Gastrocnemius medialis (tissue), 4 donors: ENCODE data around the gene SLC38A4.

Experiments used
- POLR2A ChIP-seq, 2 donors: fragments of 450-650 bp; IDR thresholded peaks; one replicate each; pipeline ENCODE4 v1.6.1; 2017; ENCODE audit warnings: antibody characterized with exemption in 2 of 2, mild to moderate bottlenecking in 2 of 2, moderate library complexity in 2 of 2
- TF ChIP-seq, protein P1 (sequence below), 5 experiments: fragments of 450-650 bp in 3 of 5; fragments of 200-600 bp in 2 of 5; sonication (generic) in 2 of 5; IDR thresholded peaks in 4 of 5; conservative IDR thresholded peaks in 1 of 5; 1 replicate in 4 of 5; 2 replicates in 1 of 5; pipeline ENCODE4 v1.5.1; 2016 to 2019; ENCODE audit warnings: antibody characterized with exemption in 5 of 5, mild to moderate bottlenecking in 3 of 5, moderate library complexity in 3 of 5

DNA sequence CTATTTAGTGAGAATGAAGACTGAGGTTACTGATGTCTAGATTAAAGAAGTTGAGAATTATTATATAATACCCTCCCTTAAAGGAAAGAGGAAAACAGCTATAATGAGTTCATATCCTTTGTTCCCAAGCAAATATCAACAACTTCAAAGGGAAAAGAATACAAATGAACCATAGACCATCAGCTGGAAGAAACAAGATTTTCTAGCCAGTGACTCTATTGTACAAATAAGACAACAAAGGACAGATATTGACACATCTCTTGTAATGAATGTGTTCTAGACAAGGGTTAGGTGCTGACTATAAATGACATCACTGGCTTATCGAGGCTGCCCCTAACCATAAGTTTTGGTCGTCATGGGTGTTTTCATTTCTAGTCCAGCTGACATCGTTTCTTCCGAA, 48.2 kb downstream of the SLC38A4 start:
- TF ChIP-seq, protein P1, sequence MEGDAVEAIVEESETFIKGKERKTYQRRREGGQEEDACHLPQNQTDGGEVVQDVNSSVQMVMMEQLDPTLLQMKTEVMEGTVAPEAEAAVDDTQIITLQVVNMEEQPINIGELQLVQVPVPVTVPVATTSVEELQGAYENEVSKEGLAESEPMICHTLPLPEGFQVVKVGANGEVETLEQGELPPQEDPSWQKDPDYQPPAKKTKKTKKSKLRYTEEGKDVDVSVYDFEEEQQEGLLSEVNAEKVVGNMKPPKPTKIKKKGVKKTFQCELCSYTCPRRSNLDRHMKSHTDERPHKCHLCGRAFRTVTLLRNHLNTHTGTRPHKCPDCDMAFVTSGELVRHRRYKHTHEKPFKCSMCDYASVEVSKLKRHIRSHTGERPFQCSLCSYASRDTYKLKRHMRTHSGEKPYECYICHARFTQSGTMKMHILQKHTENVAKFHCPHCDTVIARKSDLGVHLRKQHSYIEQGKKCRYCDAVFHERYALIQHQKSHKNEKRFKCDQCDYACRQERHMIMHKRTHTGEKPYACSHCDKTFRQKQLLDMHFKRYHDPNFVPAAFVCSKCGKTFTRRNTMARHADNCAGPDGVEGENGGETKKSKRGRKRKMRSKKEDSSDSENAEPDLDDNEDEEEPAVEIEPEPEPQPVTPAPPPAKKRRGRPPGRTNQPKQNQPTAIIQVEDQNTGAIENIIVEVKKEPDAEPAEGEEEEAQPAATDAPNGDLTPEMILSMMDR (IDR thresholded peaks at IDR 0.05 in 4 of 5, conservative IDR thresholded peaks at IDR 0.05 in 1 of 5), result no peak
- no peak for TF ChIP-seq POLR2A (IDR thresholded peaks at IDR 0.05)
